SK-N-SH (cell line): ENCODE measurements around the gene C14orf119. TPM values are rescaled to one million over a fixed set of nuclear protein-coding genes. Genes with fewer than 3 reads are reported as not detected.

Experiments used
- CTCF ChIA-PET: fragments of 300-600, 350-600 bp; formaldehyde crosslinking; extraction: SDS; loops from one replicate; lab custom pipeline; 2021; lab: Yijun Ruan, JAX
- POLR2A ChIA-PET: fragments of 350-600 bp; sonication (Branson Sonifier 250); formaldehyde crosslinking; extraction: SDS; loops from one replicate; lab custom pipeline; 2020; ENCODE audit warnings: antibody characterized with exemption, inconsistent platforms; lab: Yijun Ruan, JAX
- DNase-seq: peaks from one replicate; pipeline ENCODE4 v3.0.0; 2012
- H2AFZ ChIP-seq: fragments of 200-600 bp; sonication (generic); 2 replicates; pipeline ENCODE4 v1.8.1; 2016; ENCODE audit warnings: antibody characterized with exemption, mild to moderate bottlenecking, low read depth
- H3F3A ChIP-seq: fragments of 200-600 bp; sonication (generic); replicated peaks from 2 replicates; pipeline ENCODE3; 2016; ENCODE audit warnings: antibody characterized with exemption, mild to moderate bottlenecking; ENCODE audit not compliant: insufficient read depth
- H3K27ac ChIP-seq, 2 experiments: fragments of 200-500 bp in 1 of 2; fragments of 200-600 bp in 1 of 2; sonication (Bioruptor generic) in 1 of 2; sonication (generic), shearing (Covaris generic) in 1 of 2; 2 replicates each; pipeline versions ENCODE4 v1.5.1 to v1.6.1; 2014 to 2016; ENCODE audit warnings: low read depth in 2 of 2, inconsistent platforms in 1 of 2, low read length in 1 of 2, mild to moderate bottlenecking in 1 of 2, mixed read lengths in 1 of 2
- H3K27me3 ChIP-seq: fragments of 200-600 bp; sonication (generic), shearing (Covaris generic); 2 replicates; pipeline ENCODE4 v1.6.1; 2016; ENCODE audit warnings: mixed run types; ENCODE audit not compliant: insufficient read depth
- H3K36me3 ChIP-seq, 2 experiments: fragments of 200-500 bp in 1 of 2; fragments of 200-600 bp in 1 of 2; sonication (Bioruptor generic) in 1 of 2; sonication (generic) in 1 of 2; replicated peaks in 1 of 2; 2 replicates each; pipeline versions ENCODE3 to v1.5.1; 2014 to 2016; ENCODE audit warnings: low read length in 1 of 2, mild to moderate bottlenecking in 1 of 2; ENCODE audit not compliant: insufficient read depth in 2 of 2, control insufficient read depth in 1 of 2
- H3K4me1 ChIP-seq, 2 experiments: fragments of 200-500 bp in 1 of 2; fragments of 200-600 bp in 1 of 2; sonication (Bioruptor generic) in 1 of 2; sonication (generic), shearing (Covaris generic) in 1 of 2; 2 replicates each; pipeline versions ENCODE4 v1.5.1 to v1.6.1; 2014 to 2016; ENCODE audit warnings: low read depth in 1 of 2, low read length in 1 of 2, mixed run types in 1 of 2; ENCODE audit not compliant: insufficient read depth in 2 of 2, control insufficient read depth in 1 of 2
- H3K4me2 ChIP-seq: fragments of 200-600 bp; sonication (generic), shearing (Covaris generic); 2 replicates; pipeline ENCODE4 v1.6.1; 2017; ENCODE audit warnings: mixed run types
- H3K4me3 ChIP-seq, 2 experiments: fragments of 200-500 bp in 1 of 2; fragments of 200-600 bp in 1 of 2; sonication (Bioruptor generic) in 1 of 2; sonication (generic), shearing (Covaris generic) in 1 of 2; 2 replicates each; pipeline versions ENCODE4 v1.5.1 to v1.8.1; 2014 to 2016; ENCODE audit warnings: low read depth in 2 of 2, inconsistent platforms in 1 of 2, low read length in 1 of 2, mild to moderate bottlenecking in 1 of 2, mixed read lengths in 1 of 2, moderate library complexity in 1 of 2
- H3K79me2 ChIP-seq: fragments of 200-600 bp; sonication (generic); 2 replicates; pipeline ENCODE4 v1.8.1; 2017; ENCODE audit warnings: mild to moderate bottlenecking; ENCODE audit not compliant: insufficient read depth
- H3K9ac ChIP-seq: fragments of 200-600 bp; sonication (generic); 2 replicates; pipeline ENCODE4 v1.6.1; 2017; ENCODE audit warnings: mixed run types
- H3K9me2 ChIP-seq: fragments of 200-600 bp; sonication (generic); 2 replicates; pipeline ENCODE4 v1.6.1; 2017; ENCODE audit warnings: mixed run types
- H3K9me3 ChIP-seq: fragments of 200-600 bp; sonication (generic); 2 replicates; pipeline ENCODE4 v1.6.1; 2017; ENCODE audit warnings: mixed run types, mild to moderate bottlenecking, moderate library complexity
- H4K20me1 ChIP-seq: fragments of 200-600 bp; sonication (generic); 2 replicates; pipeline ENCODE4 v1.6.1; 2017; ENCODE audit warnings: mild to moderate bottlenecking, mixed run types; ENCODE audit not compliant: insufficient read depth
- EP300 ChIP-seq, 2 experiments: IDR thresholded peaks; 2 replicates each; pipeline versions ENCODE4 v1.4.0 to v1.6.1; 2012; ENCODE audit warnings: borderline replicate concordance in 1 of 2, low read depth in 1 of 2, low read length in 1 of 2
- EZH2phosphoT487 ChIP-seq: fragments of 200-600 bp; sonication (generic); IDR thresholded peaks from 2 replicates; pipeline ENCODE4 v1.6.1; 2017; ENCODE audit warnings: low read depth, mixed run types, mild to moderate bottlenecking, antibody characterized with exemption, moderate library complexity, borderline replicate concordance
- FOSL2 ChIP-seq: IDR thresholded peaks from 2 replicates; pipeline ENCODE4 v1.4.0; 2012; ENCODE audit warnings: low read depth, mild to moderate bottlenecking, moderate library complexity, borderline replicate concordance
- FOXM1 ChIP-seq: IDR thresholded peaks from 2 replicates; pipeline ENCODE4 v1.4.0; 2012; ENCODE audit warnings: low read depth, mild to moderate bottlenecking
- GABPA ChIP-seq: IDR thresholded peaks from 2 replicates; pipeline ENCODE4 v1.4.0; 2012; ENCODE audit warnings: low read depth, mild to moderate bottlenecking
- MEF2A ChIP-seq: IDR thresholded peaks from 2 replicates; pipeline ENCODE4 v1.4.0; 2012; ENCODE audit warnings: low read depth, borderline replicate concordance
- POLR2AphosphoS5 ChIP-seq: IDR thresholded peaks from 2 replicates; pipeline ENCODE4 v1.6.1; 2012; ENCODE audit warnings: low read depth, low read length
- RFX5 ChIP-seq: IDR thresholded peaks from 2 replicates; pipeline ENCODE4 v1.6.1; 2012; ENCODE audit warnings: mild to moderate bottlenecking, improper control_type of control experiment, low read length
- SIN3A ChIP-seq: IDR thresholded peaks from 2 replicates; pipeline ENCODE4 v1.6.1; 2012; ENCODE audit warnings: low read depth, mild to moderate bottlenecking, low read length, moderate library complexity, borderline replicate concordance
- SMC3 ChIP-seq: IDR thresholded peaks from 2 replicates; pipeline ENCODE4 v1.6.1; 2012; ENCODE audit warnings: low read depth, low read length, improper control_type of control experiment
- WGBS: methylation state at CpG from one replicate; pipeline ENCODE4 v1.1.6; 2017; ENCODE audit warnings: low lambda C conversion rate; 5-methylcytosine and 5-hydroxymethylcytosine counted together
- polyA plus RNA-seq, 3 experiments: library from polyadenylated mRNA; depleted of rRNA; stranded (reverse); fragments of >200 nt; gene quantifications; 2 replicates each; pipeline ENCODE4 v1.2.3, GENCODE V29; 2012
- TF ChIP-seq, protein P1 (sequence below): IDR thresholded peaks from 2 replicates; pipeline ENCODE4 v1.6.1; 2012; ENCODE audit warnings: mild to moderate bottlenecking, low read depth, low read length, moderate library complexity
- TF ChIP-seq, protein P2 (sequence below): IDR thresholded peaks from 2 replicates; pipeline ENCODE4; 2012
- TF ChIP-seq, protein P3 (sequence below): fragments of 200-600 bp; sonication (generic); IDR thresholded peaks from 2 replicates; pipeline ENCODE4 v1.6.1; 2017; ENCODE audit warnings: antibody characterized with exemption, mild to moderate bottlenecking, moderate library complexity
- TF ChIP-seq, protein P4 (sequence below): IDR thresholded peaks from 2 replicates; pipeline ENCODE4 v1.4.0; 2012; ENCODE audit warnings: low read depth

C14orf119 gene
- polyA plus RNA-seq, 1 of the 3 experiments (the other 2 are of a cell fraction), result 55.2 TPM

DNA sequence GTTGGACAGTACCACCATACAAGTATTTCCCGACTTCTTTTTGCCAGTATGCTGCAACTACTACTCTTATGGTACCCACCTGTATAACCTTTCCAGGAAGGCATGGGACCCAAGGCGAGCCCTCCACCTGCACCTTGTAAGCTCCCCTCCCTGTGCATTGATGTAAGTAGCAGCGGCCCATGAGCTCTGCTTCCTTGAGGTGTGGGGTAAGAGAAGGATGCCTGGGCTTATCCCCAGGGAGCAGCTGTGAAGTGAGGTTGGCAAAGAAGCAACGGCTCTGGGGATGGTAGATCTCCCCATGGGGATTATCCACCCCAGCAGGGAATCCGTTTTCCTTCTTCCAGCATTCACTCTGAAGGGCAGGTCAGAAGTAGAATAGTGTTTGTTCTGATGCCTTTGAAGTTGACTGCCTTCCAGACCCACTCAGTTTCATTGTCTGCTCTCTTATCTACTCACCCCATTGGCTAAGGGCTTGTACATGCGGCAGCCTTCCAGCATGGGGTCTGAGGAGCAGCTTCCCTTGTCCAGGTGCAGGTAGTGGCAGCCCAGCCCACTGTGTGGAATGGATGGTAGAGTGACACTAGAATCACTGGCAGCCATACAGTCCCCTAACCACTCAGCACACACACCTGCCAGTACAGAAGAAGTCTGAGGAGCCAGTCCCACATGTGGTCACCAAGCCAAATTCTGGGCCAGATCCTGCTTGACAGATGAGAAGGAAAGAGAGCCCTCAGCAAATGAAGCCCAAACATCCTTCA lies 6.1 kb downstream of the C14orf119 start:
- no peak overlapping the region for H2AFZ ChIP-seq
- 82% methylated on average over 6 of the region's 6 CpGs for WGBS
- peaks cover 20 to 22% of the 10 kb centered on the region in 2 experiments for H3K36me3 ChIP-seq
- H3K4me3 ChIP-seq, result no peak overlapping the region
- H3K4me2 ChIP-seq, result no peak overlapping the region
- no peak for TF ChIP-seq EZH2phosphoT487
- no peak for TF ChIP-seq GABPA
- ChIA-PET CTCF (interaction anchor here (0.7 to 2.4 kb wide), 4 partner anchors 20 to 86 kb away, joined by 3 to 19 read pairs (median 3); no protein-coding TSS in a partner anchor), POLR2A (no interaction called here)
- H4K20me1 ChIP-seq, result peaks cover 32% of the 10 kb centered on the region
- peaks cover 28% of the 10 kb centered on the region for H3K79me2 ChIP-seq
- H3F3A ChIP-seq, result no peaks in the 10 kb centered on the region
- no peak overlapping the region for H3K27ac ChIP-seq
- H3K9me2 ChIP-seq, result no peaks in the 10 kb centered on the region
- no peaks in the 10 kb centered on the region for H3K9me3 ChIP-seq
- H3K27me3 ChIP-seq, result no peaks in the 10 kb centered on the region
- peaks cover 3 to 13% of the 10 kb centered on the region in 2 experiments; a peak in 2 of 4 replicates for H3K4me1 ChIP-seq
- H3K9ac ChIP-seq, result no peak overlapping the region
- DNase-seq, result no peak

DNA sequence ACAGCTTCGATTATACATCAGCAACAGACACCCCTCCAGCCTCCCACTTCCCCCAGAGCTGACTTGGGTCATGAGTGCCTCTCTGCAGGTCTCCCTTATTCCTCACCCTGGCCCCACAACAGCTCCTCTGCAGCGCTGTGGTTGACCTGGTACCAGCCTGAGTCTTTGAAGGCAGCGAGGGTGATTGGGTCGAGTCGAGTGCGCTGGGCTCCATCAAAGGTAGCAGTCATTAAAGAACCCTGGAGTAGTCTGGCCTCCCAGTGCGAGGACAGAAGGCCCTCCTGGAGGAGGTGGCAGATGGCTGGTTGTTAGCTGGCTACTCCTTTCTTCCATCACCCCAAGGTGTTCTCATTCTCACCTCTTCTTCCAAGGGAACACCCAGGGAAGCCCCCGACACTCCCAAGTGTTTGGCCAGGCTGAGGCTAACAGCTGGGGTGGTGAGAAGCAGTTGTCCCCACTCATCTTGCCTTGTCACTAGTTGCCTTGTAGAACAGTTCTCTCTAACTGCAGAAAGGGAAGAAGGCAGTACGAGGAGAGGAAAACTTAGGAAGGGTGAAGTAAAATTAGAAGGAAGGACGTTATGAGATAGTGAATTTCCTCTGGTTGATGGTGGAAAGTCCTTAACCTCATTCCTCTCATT lies 6.8 kb downstream of the C14orf119 start:
- POLR2A ChIA-PET, result no interaction called here
- TF ChIP-seq MEF2A (no peak), FOXM1 (no peak), RFX5 (no peak), SMC3 (no peak), GABPA (no peak), EP300 (IDR thresholded peaks at IDR 0.05; ENCODE audit: borderline replicate concordance in 1 of 2, low read depth in 1 of 2, low read length in 1 of 2) (no peak), POLR2AphosphoS5 (no peak), SIN3A (no peak), FOSL2 (no peak)
- TF ChIP-seq, protein P1, sequence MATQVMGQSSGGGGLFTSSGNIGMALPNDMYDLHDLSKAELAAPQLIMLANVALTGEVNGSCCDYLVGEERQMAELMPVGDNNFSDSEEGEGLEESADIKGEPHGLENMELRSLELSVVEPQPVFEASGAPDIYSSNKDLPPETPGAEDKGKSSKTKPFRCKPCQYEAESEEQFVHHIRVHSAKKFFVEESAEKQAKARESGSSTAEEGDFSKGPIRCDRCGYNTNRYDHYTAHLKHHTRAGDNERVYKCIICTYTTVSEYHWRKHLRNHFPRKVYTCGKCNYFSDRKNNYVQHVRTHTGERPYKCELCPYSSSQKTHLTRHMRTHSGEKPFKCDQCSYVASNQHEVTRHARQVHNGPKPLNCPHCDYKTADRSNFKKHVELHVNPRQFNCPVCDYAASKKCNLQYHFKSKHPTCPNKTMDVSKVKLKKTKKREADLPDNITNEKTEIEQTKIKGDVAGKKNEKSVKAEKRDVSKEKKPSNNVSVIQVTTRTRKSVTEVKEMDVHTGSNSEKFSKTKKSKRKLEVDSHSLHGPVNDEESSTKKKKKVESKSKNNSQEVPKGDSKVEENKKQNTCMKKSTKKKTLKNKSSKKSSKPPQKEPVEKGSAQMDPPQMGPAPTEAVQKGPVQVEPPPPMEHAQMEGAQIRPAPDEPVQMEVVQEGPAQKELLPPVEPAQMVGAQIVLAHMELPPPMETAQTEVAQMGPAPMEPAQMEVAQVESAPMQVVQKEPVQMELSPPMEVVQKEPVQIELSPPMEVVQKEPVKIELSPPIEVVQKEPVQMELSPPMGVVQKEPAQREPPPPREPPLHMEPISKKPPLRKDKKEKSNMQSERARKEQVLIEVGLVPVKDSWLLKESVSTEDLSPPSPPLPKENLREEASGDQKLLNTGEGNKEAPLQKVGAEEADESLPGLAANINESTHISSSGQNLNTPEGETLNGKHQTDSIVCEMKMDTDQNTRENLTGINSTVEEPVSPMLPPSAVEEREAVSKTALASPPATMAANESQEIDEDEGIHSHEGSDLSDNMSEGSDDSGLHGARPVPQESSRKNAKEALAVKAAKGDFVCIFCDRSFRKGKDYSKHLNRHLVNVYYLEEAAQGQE, result no peak
- TF ChIP-seq, protein P2, sequence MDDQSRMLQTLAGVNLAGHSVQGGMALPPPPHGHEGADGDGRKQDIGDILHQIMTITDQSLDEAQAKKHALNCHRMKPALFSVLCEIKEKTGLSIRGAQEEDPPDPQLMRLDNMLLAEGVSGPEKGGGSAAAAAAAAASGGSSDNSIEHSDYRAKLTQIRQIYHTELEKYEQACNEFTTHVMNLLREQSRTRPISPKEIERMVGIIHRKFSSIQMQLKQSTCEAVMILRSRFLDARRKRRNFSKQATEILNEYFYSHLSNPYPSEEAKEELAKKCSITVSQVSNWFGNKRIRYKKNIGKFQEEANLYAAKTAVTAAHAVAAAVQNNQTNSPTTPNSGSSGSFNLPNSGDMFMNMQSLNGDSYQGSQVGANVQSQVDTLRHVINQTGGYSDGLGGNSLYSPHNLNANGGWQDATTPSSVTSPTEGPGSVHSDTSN, result no peak
- TF ChIP-seq, protein P3, sequence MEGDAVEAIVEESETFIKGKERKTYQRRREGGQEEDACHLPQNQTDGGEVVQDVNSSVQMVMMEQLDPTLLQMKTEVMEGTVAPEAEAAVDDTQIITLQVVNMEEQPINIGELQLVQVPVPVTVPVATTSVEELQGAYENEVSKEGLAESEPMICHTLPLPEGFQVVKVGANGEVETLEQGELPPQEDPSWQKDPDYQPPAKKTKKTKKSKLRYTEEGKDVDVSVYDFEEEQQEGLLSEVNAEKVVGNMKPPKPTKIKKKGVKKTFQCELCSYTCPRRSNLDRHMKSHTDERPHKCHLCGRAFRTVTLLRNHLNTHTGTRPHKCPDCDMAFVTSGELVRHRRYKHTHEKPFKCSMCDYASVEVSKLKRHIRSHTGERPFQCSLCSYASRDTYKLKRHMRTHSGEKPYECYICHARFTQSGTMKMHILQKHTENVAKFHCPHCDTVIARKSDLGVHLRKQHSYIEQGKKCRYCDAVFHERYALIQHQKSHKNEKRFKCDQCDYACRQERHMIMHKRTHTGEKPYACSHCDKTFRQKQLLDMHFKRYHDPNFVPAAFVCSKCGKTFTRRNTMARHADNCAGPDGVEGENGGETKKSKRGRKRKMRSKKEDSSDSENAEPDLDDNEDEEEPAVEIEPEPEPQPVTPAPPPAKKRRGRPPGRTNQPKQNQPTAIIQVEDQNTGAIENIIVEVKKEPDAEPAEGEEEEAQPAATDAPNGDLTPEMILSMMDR, result no peak
- TF ChIP-seq, protein P4, sequence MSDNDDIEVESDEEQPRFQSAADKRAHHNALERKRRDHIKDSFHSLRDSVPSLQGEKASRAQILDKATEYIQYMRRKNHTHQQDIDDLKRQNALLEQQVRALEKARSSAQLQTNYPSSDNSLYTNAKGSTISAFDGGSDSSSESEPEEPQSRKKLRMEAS, result no peak
- H3K9me2 ChIP-seq, result no peaks in the 10 kb centered on the region
- no peak overlapping the region for H3K9ac ChIP-seq
- no peaks in the 10 kb centered on the region for H3F3A ChIP-seq
- no peak overlapping the region for H3K4me3 ChIP-seq
- peaks cover 0 to 6% of the 10 kb centered on the region in 2 experiments; a peak in 2 of 4 replicates for H3K4me1 ChIP-seq
- H3K9me3 ChIP-seq, result no peaks in the 10 kb centered on the region
- CTCF ChIA-PET, result interaction anchor here (0.9 to 2.4 kb wide), 3 partner anchors 19 to 33 kb away, joined by 3 to 19 read pairs (median 3); no protein-coding TSS in a partner anchor
- H3K36me3 ChIP-seq, result peaks cover 14 to 21% of the 10 kb centered on the region in 2 experiments
- no peak overlapping the region for H2AFZ ChIP-seq
- H3K27ac ChIP-seq, result no peak overlapping the region
- no peaks in the 10 kb centered on the region for H3K27me3 ChIP-seq
- peaks cover 26% of the 10 kb centered on the region; the same call in 1 of the 2 replicates for H4K20me1 ChIP-seq
- no peak overlapping the region for H3K4me2 ChIP-seq
- DNase-seq, result no peak
- WGBS, result 79% methylated on average over 9 of the region's 10 CpGs
- H3K79me2 ChIP-seq, result peaks cover 21% of the 10 kb centered on the region
